Stimulated activated CD8-positive, alpha-beta memory T cell treated with anti-CD3 and anti-CD28 coated beads, Interleukin-12 subunit alpha, Interleukin-12 subunit beta, amount 100 ng/mL, for 4 hours (primary cell): Measurements from ENCODE around the gene FAAP20.
A peak's percentile ranks its signal among the peaks of the same experiment; 100 is the strongest.

Source experiments
- DNase-seq: peaks from one replicate; pipeline ENCODE4 v3.0.0-alpha.2; 2020; ENCODE audit warnings: low read depth

Gene FAAP20

GRCh38 chr1:2194898-2195673, 514 bp upstream of the FAAP20 start:
- peak; percentile 81 for DNase-seq

GRCh38 chr1:2193514-2194281, 874 bp downstream of the FAAP20 start:
- DNase-seq: no peak

- no peak for DNase-seq
These were observed 2.3 kb downstream of the FAAP20 start for GRCh38 chr1:2192031-2192995.

- no peak for DNase-seq
These were observed 4.0 kb downstream of the FAAP20 start for GRCh38 chr1:2190491-2190976.

GRCh38 chr1:2189459-2190425, 4.8 kb downstream of the FAAP20 start:
- peak; percentile 85 for DNase-seq

GRCh38 chr1:2188336-2188735, 6.2 kb downstream of the FAAP20 start:
- DNase-seq: no peak

GRCh38 chr1:2187619-2188018, 7.0 kb downstream of the FAAP20 start:
- no peak for DNase-seq

- DNase-seq: no peak
These were observed 7.7 kb downstream of the FAAP20 start for GRCh38 chr1:2186901-2187300.

GRCh38 chr1:2185880-2186855, 8.4 kb downstream of the FAAP20 start:
- no peak for DNase-seq

- DNase-seq: no peak
These were observed 9.6 kb downstream of the FAAP20 start for GRCh38 chr1:2184934-2185333.

GRCh38 chr1:2184531-2184930, 10.0 kb downstream of the FAAP20 start:
- DNase-seq: no peak

- no peak for DNase-seq
These were observed 10.6 kb downstream of the FAAP20 start for GRCh38 chr1:2183937-2184334.

GRCh38 chr1:2182376-2182775, 12.2 kb downstream of the FAAP20 start:
- no peak for DNase-seq

- DNase-seq: no peak
These were observed 12.8 kb downstream of the FAAP20 start for GRCh38 chr1:2181752-2182151.

GRCh38 chr1:2181271-2181670, 13.3 kb downstream of the FAAP20 start:
- DNase-seq: no peak

- no peak for DNase-seq
These were observed 14.0 kb downstream of the FAAP20 start for GRCh38 chr1:2180297-2181245.

- DNase-seq: no peak
These were observed 15.1 kb downstream of the FAAP20 start for GRCh38 chr1:2179283-2180013.

- no peak for DNase-seq
These were observed 15.7 kb downstream of the FAAP20 start for GRCh38 chr1:2178875-2179274.
